M059J (cell line): ENCODE data around the gene IFITM10. TPM values are rescaled to one million over a fixed set of nuclear protein-coding genes. Genes with fewer than 3 reads are reported as not detected.

Experiments used
- DNase-seq: peaks from one replicate; pipeline ENCODE4 v3.0.0-alpha.2; 2012; ENCODE audit warnings: low read depth
- total RNA-seq: library from RNA; depleted of rRNA; stranded (reverse); fragments of >200 nt; shearing (Covaris generic); gene quantifications from 2 replicates; pipeline ENCODE4 v1.2.3, GENCODE V29; 2014

Gene IFITM10
- total RNA-seq, 1 experiment from 2014 or later: 11.4 TPM

- peak; percentile 25 for DNase-seq
Measured at GRCh38 chr11:1740786-1741530, 9.4 kb downstream of the IFITM10 start.

GRCh38 chr11:1739576-1739975 lies 10.8 kb downstream of the IFITM10 start:
- DNase-seq: peak; percentile 34

GRCh38 chr11:1738380-1738779 lies 12.0 kb downstream of the IFITM10 start:
- DNase-seq: peak; percentile 26

GRCh38 chr11:1737080-1737757 lies 13.2 kb downstream of the IFITM10 start:
- peak; percentile 28 for DNase-seq

- peak; percentile 39 for DNase-seq
Measured at GRCh38 chr11:1736447-1736992, 13.9 kb downstream of the IFITM10 start.

GRCh38 chr11:1735271-1735670 lies 15.1 kb downstream of the IFITM10 start:
- peak; percentile 26 for DNase-seq

GRCh38 chr11:1734641-1735081 lies 15.7 kb downstream of the IFITM10 start:
- DNase-seq: peak; percentile 14

GRCh38 chr11:1733716-1734640 lies 16.4 kb downstream of the IFITM10 start:
- peak; percentile 14 for DNase-seq

GRCh38 chr11:1733009-1733715 lies 17.2 kb downstream of the IFITM10 start:
- DNase-seq: no peak

- peak; percentile 17 for DNase-seq
Measured at GRCh38 chr11:1732418-1733008, 17.9 kb downstream of the IFITM10 start.

GRCh38 chr11:1731451-1732059 lies 18.8 kb downstream of the IFITM10 start:
- DNase-seq: no peak

- no peak for DNase-seq
Measured at GRCh38 chr11:1730059-1730629, 20.3 kb downstream of the IFITM10 start.

GRCh38 chr11:1729692-1730011 lies 20.7 kb downstream of the IFITM10 start:
- DNase-seq: peak; percentile 69

GRCh38 chr11:1728931-1729691 lies 21.3 kb downstream of the IFITM10 start:
- no peak for DNase-seq

- no peak for DNase-seq
Measured at GRCh38 chr11:1728301-1728700, 22.1 kb downstream of the IFITM10 start.

- DNase-seq: no peak
Measured at GRCh38 chr11:1727861-1728260, 22.5 kb downstream of the IFITM10 start.

- peak; percentile 74 for DNase-seq
Measured at GRCh38 chr11:1727096-1727690, 23.2 kb downstream of the IFITM10 start.

- DNase-seq: no peak
Measured at GRCh38 chr11:1719781-1720180, 30.6 kb downstream of the IFITM10 start.

- no peak for DNase-seq
Measured at GRCh38 chr11:1718326-1718725, 32.1 kb downstream of the IFITM10 start.
